Measurements from ENCODE around the gene KCNIP4. TPM values are rescaled to one million over a fixed set of nuclear protein-coding genes. Genes with fewer than 3 reads are reported as not detected.

The KCNIP4 gene
- polyA plus RNA-seq, 1 donor (not counting 4 experiments of a cell fraction or from before 2014, with no cell fraction given) = 0.07 TPM

GRCh38 chr4:21097026-21097425 lies 851.5 kb downstream of the KCNIP4 start:
- Histone ChIP-seq H3K9ac (ENCODE audit: control insufficient read depth, extremely low read depth, insufficient read depth, low read length) (no peak overlapping the region), H3K9me3 (ENCODE audit: control insufficient read depth, low read depth, low read length) (no peaks in the 10 kb centered on the region), H3K4me3 (ENCODE audit: control insufficient read depth in 2 of 3, extremely low read depth in 1 of 3, insufficient read depth in 2 of 3, low read depth in 1 of 3, low read length in 3 of 3) (no peak overlapping the region), H3K4me1 (ENCODE audit: control insufficient read depth, extremely low read depth, insufficient read depth, low read length) (no peaks in the 10 kb centered on the region), H2AFZ (ENCODE audit: control insufficient read depth, low read length) (no peak overlapping the region), H3K27me3 (ENCODE audit: control insufficient read depth, extremely low read depth, insufficient read depth, low read length) (no peaks in the 10 kb centered on the region), H3K27ac (ENCODE audit: control insufficient read depth, insufficient read depth, low read length) (no peak overlapping the region), H3K9me1 (ENCODE audit: control insufficient read depth, extremely low read depth, insufficient read depth, low read length) (no peaks in the 10 kb centered on the region), H3K79me2 (ENCODE audit: control insufficient read depth, insufficient read depth, low read length) (no peaks in the 10 kb centered on the region), H3K36me3 (ENCODE audit: control insufficient read depth in 2 of 2, extremely low read depth in 1 of 2, insufficient read depth in 2 of 2, low read length in 2 of 2) (no peaks in the 10 kb centered on the region), H3K4me2 (ENCODE audit: control insufficient read depth, extremely low read depth, insufficient read depth, low read depth, low read length) (no peak overlapping the region), H4K20me1 (ENCODE audit: control insufficient read depth, extremely low read depth, insufficient read depth, low read length) (no peaks in the 10 kb centered on the region)
- DNase-seq (ENCODE audit: low read depth, low spot score) = no peak
- TF ChIP-seq EZH2 (IDR thresholded peaks at IDR 0.05; ENCODE audit: low read length) = no peak
- TF ChIP-seq, protein P1, sequence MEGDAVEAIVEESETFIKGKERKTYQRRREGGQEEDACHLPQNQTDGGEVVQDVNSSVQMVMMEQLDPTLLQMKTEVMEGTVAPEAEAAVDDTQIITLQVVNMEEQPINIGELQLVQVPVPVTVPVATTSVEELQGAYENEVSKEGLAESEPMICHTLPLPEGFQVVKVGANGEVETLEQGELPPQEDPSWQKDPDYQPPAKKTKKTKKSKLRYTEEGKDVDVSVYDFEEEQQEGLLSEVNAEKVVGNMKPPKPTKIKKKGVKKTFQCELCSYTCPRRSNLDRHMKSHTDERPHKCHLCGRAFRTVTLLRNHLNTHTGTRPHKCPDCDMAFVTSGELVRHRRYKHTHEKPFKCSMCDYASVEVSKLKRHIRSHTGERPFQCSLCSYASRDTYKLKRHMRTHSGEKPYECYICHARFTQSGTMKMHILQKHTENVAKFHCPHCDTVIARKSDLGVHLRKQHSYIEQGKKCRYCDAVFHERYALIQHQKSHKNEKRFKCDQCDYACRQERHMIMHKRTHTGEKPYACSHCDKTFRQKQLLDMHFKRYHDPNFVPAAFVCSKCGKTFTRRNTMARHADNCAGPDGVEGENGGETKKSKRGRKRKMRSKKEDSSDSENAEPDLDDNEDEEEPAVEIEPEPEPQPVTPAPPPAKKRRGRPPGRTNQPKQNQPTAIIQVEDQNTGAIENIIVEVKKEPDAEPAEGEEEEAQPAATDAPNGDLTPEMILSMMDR (optimal IDR thresholded peaks at IDR 0.05 in 1 of 3, IDR thresholded peaks at IDR 0.05 in 1 of 3, conservative IDR thresholded peaks at IDR 0.05 in 1 of 3; ENCODE audit: extremely low read depth in 1 of 3, insufficient read depth in 2 of 3, low read length in 3 of 3) = no peak
- FAIRE-seq = no peak
- dilution Hi-C loops (cut with MboI; ENCODE audit: extremely low pct_ligation_motif_present, low sequenced_read_pairs) = no loop called here

DNA sequence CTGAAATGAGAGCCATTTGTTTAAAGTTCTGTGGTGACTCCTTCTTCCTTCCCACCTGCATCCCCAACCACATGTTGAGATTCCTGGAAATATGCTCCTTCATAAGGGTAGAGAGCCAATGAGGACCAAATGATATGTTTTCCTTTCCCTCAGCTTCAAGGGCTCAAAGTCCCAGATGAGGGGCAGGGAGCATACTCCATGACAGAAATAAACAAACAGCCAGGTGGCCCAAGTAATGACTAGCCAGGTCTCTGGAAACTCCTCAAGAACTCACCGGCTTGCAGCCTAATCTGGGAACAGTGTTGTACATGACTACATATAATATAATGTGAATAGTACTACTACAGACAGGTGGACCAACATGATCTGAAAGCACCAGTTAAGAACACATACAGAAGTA lies 856.0 kb downstream of the KCNIP4 start:
- no peaks in the 10 kb centered on the region for H4K20me1 ChIP-seq (ENCODE audit: control insufficient read depth, extremely low read depth, insufficient read depth, low read length)
- H3K9ac ChIP-seq (ENCODE audit: control insufficient read depth, extremely low read depth, insufficient read depth, low read length) = no peak overlapping the region
- H3K27ac ChIP-seq (ENCODE audit: control insufficient read depth, insufficient read depth, low read length) = no peak overlapping the region
- H3K4me2 ChIP-seq (ENCODE audit: control insufficient read depth, extremely low read depth, insufficient read depth, low read depth, low read length) = no peak overlapping the region
- H3K4me1 ChIP-seq (ENCODE audit: control insufficient read depth, extremely low read depth, insufficient read depth, low read length) = no peaks in the 10 kb centered on the region
- no peak overlapping the region for H2AFZ ChIP-seq (ENCODE audit: control insufficient read depth, low read length)
- dilution Hi-C loops (cut with MboI; ENCODE audit: extremely low pct_ligation_motif_present, low sequenced_read_pairs) = no loop called here
- no peaks in the 10 kb centered on the region for H3K9me1 ChIP-seq (ENCODE audit: control insufficient read depth, extremely low read depth, insufficient read depth, low read length)
- FAIRE-seq (no peak), DNase-seq (ENCODE audit: low read depth, low spot score) (no peak)
- H3K79me2 ChIP-seq (ENCODE audit: control insufficient read depth, insufficient read depth, low read length) = no peaks in the 10 kb centered on the region
- H3K36me3 ChIP-seq (ENCODE audit: control insufficient read depth in 2 of 2, extremely low read depth in 1 of 2, insufficient read depth in 2 of 2, low read length in 2 of 2) = no peaks in the 10 kb centered on the region
- H3K4me3 ChIP-seq (ENCODE audit: control insufficient read depth in 2 of 3, extremely low read depth in 1 of 3, insufficient read depth in 2 of 3, low read depth in 1 of 3, low read length in 3 of 3) = no peak overlapping the region
- H3K27me3 ChIP-seq (ENCODE audit: control insufficient read depth, extremely low read depth, insufficient read depth, low read length) = no peaks in the 10 kb centered on the region
- no peaks in the 10 kb centered on the region for H3K9me3 ChIP-seq (ENCODE audit: control insufficient read depth, low read depth, low read length)
- TF ChIP-seq, protein P1 (optimal IDR thresholded peaks at IDR 0.05 in 1 of 3, IDR thresholded peaks at IDR 0.05 in 1 of 3, conservative IDR thresholded peaks at IDR 0.05 in 1 of 3; ENCODE audit: extremely low read depth in 1 of 3, insufficient read depth in 2 of 3, low read length in 3 of 3) = no peak
- no peak for TF ChIP-seq EZH2 (IDR thresholded peaks at IDR 0.05; ENCODE audit: low read length)

Measured in keratinocyte (primary cell).